Left ventricle myocardium inferior (tissue), 1 donor: ENCODE measurements around the gene SRA1. TPM values are rescaled to one million over a fixed set of nuclear protein-coding genes. Genes with fewer than 3 reads are reported as not detected.
A peak's percentile ranks its signal among the peaks of the same experiment; 100 is the strongest.

Experiments used
- DNase-seq: peaks from one replicate; pipeline ENCODE4 v3.0.0-alpha.2; 2020
- H3K27ac ChIP-seq: fragments of 200-600 bp; replicated peaks from 2 replicates; pipeline ENCODE4 v1.8.0; 2021
- H3K27me3 ChIP-seq: fragments of 200-600 bp; 2 replicates; pipeline ENCODE4 v1.8.0; 2021; ENCODE audit warnings: low read depth
- H3K36me3 ChIP-seq: fragments of 200-600 bp; 2 replicates; pipeline ENCODE4 v1.8.0; 2021
- H3K4me1 ChIP-seq: fragments of 200-600 bp; 2 replicates; pipeline ENCODE4 v1.8.0; 2021
- H3K4me3 ChIP-seq: fragments of 200-600 bp; 2 replicates; pipeline ENCODE4 v1.8.0; 2021; ENCODE audit warnings: mild to moderate bottlenecking, moderate library complexity
- H3K9me3 ChIP-seq: fragments of 200-600 bp; replicated peaks from 2 replicates; pipeline ENCODE4 v1.8.0; 2021
- CTCF ChIP-seq: fragments of 200-600 bp; IDR thresholded peaks from 2 replicates; pipeline ENCODE4 v1.8.0; 2021; ENCODE audit warnings: antibody characterized with exemption, mild to moderate bottlenecking, borderline replicate concordance
- intact Hi-C: fragments of 100-400 bp; cut with micrococcal nuclease; formaldehyde crosslinking; loops from one replicate; pipeline ENCODE4 v1.11.0; 2022
- total RNA-seq: library from RNA; stranded (reverse); fragmentation: NEBNext Ultra II Directional; extraction: Animal tissue kit (Norgen Biotek cat#: 25700); gene quantifications from one replicate; pipeline ENCODE4 v1.2.1, GENCODE V29; 2021
- donor health status: DM: no; HTN: yes; CAD: no; lungs with severe emphysema.

SRA1 gene
- total RNA-seq, 1 donor from 2014 or later: 28.6 TPM

GRCh38 chr5:140563596-140563995 is 6.3 kb upstream of the SRA1 start:
- Histone ChIP-seq H3K4me3 (peak overlapping the region; percentile 84), H3K36me3 (peaks cover 44% of the 10 kb centered on the region), H3K9me3 (no peaks in the 10 kb centered on the region), H3K4me1 (peaks cover 68% of the 10 kb centered on the region), H3K27ac (peak overlapping the region; percentile 98), H3K27me3 (no peaks in the 10 kb centered on the region)
- no peak for TF ChIP-seq CTCF
- intact Hi-C loops: no loop called here
- no peak for DNase-seq

GRCh38 chr5:140561753-140562523 is 4.7 kb upstream of the SRA1 start:
- H3K9me3 ChIP-seq: no peaks in the 10 kb centered on the region
- no peak for DNase-seq
- no peak overlapping the region for H3K4me3 ChIP-seq
- H3K27me3 ChIP-seq: no peaks in the 10 kb centered on the region
- H3K4me1 ChIP-seq: peaks cover 63% of the 10 kb centered on the region
- no peak for TF ChIP-seq CTCF
- H3K36me3 ChIP-seq: peaks cover 27% of the 10 kb centered on the region
- H3K27ac ChIP-seq: no peak overlapping the region
- intact Hi-C loops: no loop called here

- Histone ChIP-seq H3K9me3 (no peaks in the 10 kb centered on the region), H3K36me3 (peaks cover 21% of the 10 kb centered on the region), H3K27me3 (no peaks in the 10 kb centered on the region), H3K27ac (no peak overlapping the region), H3K4me3 (no peak overlapping the region), H3K4me1 (peaks cover 63% of the 10 kb centered on the region)
- DNase-seq: no peak
- intact Hi-C loops: no loop called here
- no peak for TF ChIP-seq CTCF
Observed at GRCh38 chr5:140560227-140560626, 3.0 kb upstream of the SRA1 start.

- no peak for DNase-seq
- Histone ChIP-seq H3K27me3 (no peaks in the 10 kb centered on the region), H3K27ac (no peak overlapping the region), H3K9me3 (no peaks in the 10 kb centered on the region), H3K4me3 (no peak overlapping the region), H3K36me3 (peaks cover 22% of the 10 kb centered on the region), H3K4me1 (peaks cover 65% of the 10 kb centered on the region)
- no peak for TF ChIP-seq CTCF
- intact Hi-C loops: no loop called here
Observed at GRCh38 chr5:140558542-140558941, 1.3 kb upstream of the SRA1 start.

- peak overlapping the region; percentile 80 for H3K4me3 ChIP-seq
Observed at GRCh38 chr5:140557965-140558364, 692 bp upstream of the SRA1 start.

More at GRCh38 chr5:140557965-140558364, 692 bp upstream of the SRA1 start:
- peak overlapping the region; percentile 91 for H3K27ac ChIP-seq
- H3K27me3 ChIP-seq: no peaks in the 10 kb centered on the region
- peaks cover 65% of the 10 kb centered on the region for H3K4me1 ChIP-seq
- intact Hi-C loops: no loop called here
- H3K9me3 ChIP-seq: no peaks in the 10 kb centered on the region
- H3K36me3 ChIP-seq: peaks cover 28% of the 10 kb centered on the region
- no peak for TF ChIP-seq CTCF
- no peak for DNase-seq
